Keratinocyte (primary cell): ENCODE measurements around the gene ACBD3.

ENCODE experiments used
- EZH2 ChIP-seq: IDR thresholded peaks from one replicate; pipeline ENCODE4 v1.6.1; 2012; ENCODE audit warnings: inconsistent platforms, mild to moderate bottlenecking, low read length, moderate library complexity
- TF ChIP-seq, protein P1 (sequence below), 3 experiments: IDR thresholded peaks in 1 of 3; conservative IDR thresholded peaks in 1 of 3; optimal IDR thresholded peaks in 1 of 3; 2 replicates in 2 of 3; 3 replicates in 1 of 3; pipeline versions ENCODE3 to v1.5.1; 2011; ENCODE audit warnings: low read length in 3 of 3, mild to moderate bottlenecking in 3 of 3, moderate library complexity in 2 of 3, control low read depth in 1 of 3, inconsistent platforms in 1 of 3; ENCODE audit not compliant: insufficient read depth in 2 of 3; ENCODE audit errors: extremely low read depth in 1 of 3

- TF ChIP-seq, protein P1, sequence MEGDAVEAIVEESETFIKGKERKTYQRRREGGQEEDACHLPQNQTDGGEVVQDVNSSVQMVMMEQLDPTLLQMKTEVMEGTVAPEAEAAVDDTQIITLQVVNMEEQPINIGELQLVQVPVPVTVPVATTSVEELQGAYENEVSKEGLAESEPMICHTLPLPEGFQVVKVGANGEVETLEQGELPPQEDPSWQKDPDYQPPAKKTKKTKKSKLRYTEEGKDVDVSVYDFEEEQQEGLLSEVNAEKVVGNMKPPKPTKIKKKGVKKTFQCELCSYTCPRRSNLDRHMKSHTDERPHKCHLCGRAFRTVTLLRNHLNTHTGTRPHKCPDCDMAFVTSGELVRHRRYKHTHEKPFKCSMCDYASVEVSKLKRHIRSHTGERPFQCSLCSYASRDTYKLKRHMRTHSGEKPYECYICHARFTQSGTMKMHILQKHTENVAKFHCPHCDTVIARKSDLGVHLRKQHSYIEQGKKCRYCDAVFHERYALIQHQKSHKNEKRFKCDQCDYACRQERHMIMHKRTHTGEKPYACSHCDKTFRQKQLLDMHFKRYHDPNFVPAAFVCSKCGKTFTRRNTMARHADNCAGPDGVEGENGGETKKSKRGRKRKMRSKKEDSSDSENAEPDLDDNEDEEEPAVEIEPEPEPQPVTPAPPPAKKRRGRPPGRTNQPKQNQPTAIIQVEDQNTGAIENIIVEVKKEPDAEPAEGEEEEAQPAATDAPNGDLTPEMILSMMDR (optimal IDR thresholded peaks at IDR 0.05 in 1 of 3, IDR thresholded peaks at IDR 0.05 in 1 of 3, conservative IDR thresholded peaks at IDR 0.05 in 1 of 3; ENCODE audit: extremely low read depth in 1 of 3, insufficient read depth in 2 of 3, low read length in 3 of 3): no peak
- no peak for TF ChIP-seq EZH2
Measured at GRCh38 chr1:226222686-226223085, 36.1 kb upstream of the ACBD3 start.
